ENCODE measurements around the gene MAPKAPK5. TPM values are rescaled to one million over a fixed set of nuclear protein-coding genes. Genes with fewer than 3 reads are reported as not detected.

The MAPKAPK5 gene
- total RNA-seq, 1 experiment from 2014 or later: 85.7 TPM

- Histone ChIP-seq H2AFZ (ENCODE audit: low read length) (no peak overlapping the region), H3K79me1 (ENCODE audit: insufficient read depth, low read depth, low read length, poor library complexity, severe bottlenecking) (no peaks in the 10 kb centered on the region), H3K27me3 (ENCODE audit: insufficient read depth, low read length) (no peaks in the 10 kb centered on the region), H3K4me1 (ENCODE audit: insufficient read depth, low read length) (no peaks in the 10 kb centered on the region; the same call in 1 of the 2 replicates), H3K14ac (ENCODE audit: insufficient read depth, low read length) (no peak overlapping the region), H3K4ac (ENCODE audit: low read depth, low read length) (no peak overlapping the region), H3T11ph (ENCODE audit: low read length) (no peak overlapping the region), H3K27ac (ENCODE audit: insufficient read length, low read depth, low read length) (no peak overlapping the region), H4K8ac (replicated peaks; ENCODE audit: insufficient read length, low read depth, low read length) (no peak overlapping the region), H2BK5ac (ENCODE audit: insufficient read length, low read length) (no peak overlapping the region), H3K23ac (ENCODE audit: insufficient read length, low read depth, low read length) (no peak overlapping the region), H4K20me1 (ENCODE audit: control insufficient read depth, insufficient read depth, insufficient read length) (no peaks in the 10 kb centered on the region), H3K79me2 (ENCODE audit: insufficient read depth, low read length) (no peaks in the 10 kb centered on the region), H4K91ac (ENCODE audit: insufficient read length, low read depth, low read length) (no peak overlapping the region), H2BK15ac (ENCODE audit: low read depth, low read length) (no peak overlapping the region), H2BK20ac (ENCODE audit: low read depth, low read length, poor library complexity, severe bottlenecking) (no peak overlapping the region), H3K9ac (ENCODE audit: extremely low read depth, insufficient read length, low read length) (no peak overlapping the region), H2BK12ac (ENCODE audit: insufficient read length, low read depth, low read length) (no peak overlapping the region), H2BK120ac (ENCODE audit: low read depth, low read length, poor library complexity, severe bottlenecking) (no peak overlapping the region), H3K9me3 (ENCODE audit: control insufficient read depth, low read depth, low read length) (no peaks in the 10 kb centered on the region), H3K23me2 (ENCODE audit: insufficient read length, low read depth, low read length, poor library complexity, severe bottlenecking) (no peaks in the 10 kb centered on the region), H3K56ac (ENCODE audit: insufficient read length, low read depth, low read length) (no peak overlapping the region), H4K5ac (ENCODE audit: insufficient read length, low read depth, low read length) (no peak overlapping the region), H3K18ac (ENCODE audit: insufficient read length, low read depth, low read length) (no peak overlapping the region), H3K4me2 (ENCODE audit: insufficient read depth, insufficient read length, low read length) (no peak overlapping the region), H2AK5ac (ENCODE audit: insufficient read length, low read length) (no peak overlapping the region)
- Mint-ChIP-seq H3K27ac (no peak overlapping the region; a peak in 1 of 7 replicates), H3K4me1 (peaks cover 40 to 41% of the 10 kb centered on the region in 2 experiments), H3K4me3 (no peak overlapping the region), H3K9me3 (peaks cover 4 to 13% of the 10 kb centered on the region in 2 experiments; a peak in 3 of 5 replicates), H3K27me3 (ENCODE audit: low read depth) (peaks cover 2% of the 10 kb centered on the region; the same call in 1 of the 2 replicates), H3K36me3 (ENCODE audit: insufficient read depth in 1 of 3, low read depth in 3 of 3) (no peaks in the 10 kb centered on the region; a peak in 2 of 7 replicates)
- no peak for TF ChIP-seq CTCF (conservative IDR thresholded peaks at IDR 0.05)
- WGBS (ENCODE audit: extremely low coverage, insufficient read length, low lambda C conversion rate): no CpG with 5 or more reads among the region's 5 CpGs
- DNase-seq: no peak
Measured at GRCh38 chr12:111825509-111825908, 16.5 kb upstream of the MAPKAPK5 start.

Data from H9 (cell line).